ENCODE measurements around the gene KLF16. TPM values are rescaled to one million over a fixed set of nuclear protein-coding genes. Genes with fewer than 3 reads are reported as not detected.

KLF16 gene
- 18.2 to 29.1 TPM (median 24.8 TPM) in 5 replicates for total RNA-seq (2022; extraction: Qiagen RNA extraction; ENCODE audit: low read depth)

GRCh38 chr19:1863328-1863637 is at the start of gene KLF16:
TSS of gene KLF16 (minus strand) at chr19:1863579. CDS start at chr19:1863497, 82 bp downstream.

GRCh38 chr19:1905110-1905862 is 41.9 kb upstream of the KLF16 start, which contains the start of the genes ADAT3 and SCAMP4:
TSS of gene ADAT3 (plus strand) at chr19:1905399. CDS start at chr19:1912048, 6,649 bp downstream.
TSS of gene SCAMP4 (plus strand) at chr19:1905399. CDS start at chr19:1915020, 9,621 bp downstream.

DNA sequence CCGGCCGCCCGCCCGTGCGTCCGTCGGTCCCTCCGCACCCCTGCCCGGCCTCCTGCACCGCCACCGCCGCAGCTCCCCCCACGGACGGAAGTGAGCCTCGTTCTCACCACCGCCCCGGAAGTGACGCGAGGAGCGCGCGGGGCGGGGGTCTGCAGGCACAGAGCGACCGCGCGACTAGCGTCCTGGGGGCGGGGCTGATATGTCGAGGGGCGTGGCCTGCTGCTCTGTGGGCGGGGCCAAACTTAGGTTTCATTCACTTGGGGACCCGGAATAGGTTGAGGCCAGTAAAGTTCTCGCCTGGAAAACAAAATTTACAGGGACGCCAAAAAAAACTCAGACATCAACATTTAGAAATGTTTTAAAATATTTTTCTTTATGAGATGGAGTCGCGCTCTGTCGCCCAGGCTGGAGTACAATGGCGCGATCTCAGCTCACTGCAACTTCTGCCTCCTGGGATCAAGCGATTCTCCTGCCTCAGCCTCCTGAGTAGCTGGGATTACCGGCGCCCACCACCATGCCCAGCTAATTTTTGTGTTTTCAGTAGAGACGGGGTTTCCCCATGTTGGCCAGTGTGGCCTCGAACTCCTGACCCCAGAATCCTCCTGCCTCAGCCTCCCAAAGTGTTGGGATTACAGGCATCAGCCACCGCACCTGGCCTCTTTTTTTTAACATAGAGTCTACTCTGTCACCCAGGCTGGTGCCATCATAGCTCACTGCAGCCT is 22.2 kb upstream of the KLF16 start, which contains the start of gene ABHD17A:
ABHD17A (minus strand) TSS at position 99 of the 722 bp plus-strand sequence. CDS start 3,930 bp downstream, outside the sequence.

DNA sequence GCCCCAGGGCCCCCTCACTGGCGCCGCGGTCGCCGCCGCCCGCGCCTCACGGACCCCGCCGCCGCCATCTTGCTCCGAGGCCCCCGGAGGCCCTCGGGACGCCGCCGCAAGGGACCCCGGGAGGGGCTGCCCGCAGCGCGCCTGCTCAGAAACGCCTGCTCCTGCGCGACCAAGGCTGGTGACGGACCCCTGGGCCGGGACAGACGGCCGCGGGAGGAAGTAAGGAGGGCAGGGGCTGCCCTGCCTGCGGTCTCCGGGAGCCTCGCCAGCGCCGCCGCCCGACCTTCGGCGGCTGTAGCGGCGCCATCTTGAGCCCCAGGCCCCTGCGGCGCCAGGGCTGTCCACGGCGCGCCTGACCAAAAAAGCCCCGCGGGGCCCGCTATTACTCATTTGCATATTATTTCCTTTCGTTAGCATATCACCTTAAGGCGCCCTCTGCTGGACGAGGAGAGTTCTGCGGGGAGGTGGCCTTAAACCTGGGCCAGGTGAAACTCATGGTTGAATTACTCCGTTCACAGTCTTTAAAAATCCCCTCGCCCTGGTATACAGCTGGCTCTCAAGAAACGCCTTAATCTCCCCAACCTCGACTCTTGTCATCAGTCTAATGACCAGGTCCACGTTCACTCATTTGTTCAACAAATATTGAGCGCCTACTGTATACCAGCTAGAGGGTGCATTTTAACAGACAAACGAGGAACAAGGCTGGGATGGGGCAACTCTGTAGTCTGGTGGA is 14.8 kb downstream of the KLF16 start, which contains the start of gene REXO1:
REXO1 (minus strand) TSS at position 85 of the 733 bp plus-strand sequence. CDS start 125 bp downstream, outside the sequence.

DNA sequence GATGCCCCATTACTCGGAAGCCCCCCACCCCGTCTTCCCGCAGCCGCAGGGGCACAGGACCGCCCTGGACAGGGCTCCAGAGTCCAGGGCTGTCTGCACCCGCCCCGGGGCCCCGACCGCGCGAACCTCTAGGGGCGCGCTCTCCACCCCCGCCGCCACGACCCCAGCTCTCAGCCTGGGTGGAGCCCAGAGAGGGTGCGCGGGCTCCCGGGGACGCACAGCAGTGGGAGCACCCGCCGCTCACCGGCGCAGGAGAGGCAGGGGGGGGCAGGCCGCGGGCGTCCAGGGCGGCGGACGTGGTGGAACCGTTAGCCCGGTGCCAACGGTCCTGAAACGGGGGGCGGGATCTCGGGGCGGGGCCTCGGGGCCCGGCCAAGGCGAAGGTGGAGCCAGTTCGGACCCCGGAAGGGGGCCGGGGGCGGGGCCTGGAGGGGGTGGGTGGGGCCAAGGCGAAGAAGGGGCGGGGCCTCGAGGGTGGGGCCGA is 51.4 kb downstream of the KLF16 start, which contains the start of gene ATP8B3:
ATP8B3 (minus strand) TSS at position 335 of the 484 bp plus-strand sequence. CDS start 540 bp downstream, outside the sequence.

Other genes starting within 250 kb of the KLF16 start
- gene TCF3, start 211.0 kb downstream of the KLF16 start, total RNA-seq (2022; extraction: Qiagen RNA extraction; ENCODE audit: low read depth) = 50.5 to 72.2 TPM (median 68.7 TPM) in 5 replicates
- gene ONECUT3, start 110.1 kb downstream of the KLF16 start, total RNA-seq (2022; extraction: Qiagen RNA extraction; ENCODE audit: low read depth) = 0.01 TPM in 2 of 5 replicates, not detected in the others
- gene ATP8B3, start 51.3 kb downstream of the KLF16 start, total RNA-seq (2022; extraction: Qiagen RNA extraction; ENCODE audit: low read depth) = 2.3 to 3.2 TPM (median 2.9 TPM) in 5 replicates
- gene REXO1, start 15.1 kb downstream of the KLF16 start, total RNA-seq (2022; extraction: Qiagen RNA extraction; ENCODE audit: low read depth) = 18.7 to 22.8 TPM (median 19.8 TPM) in 5 replicates
- 18.8 to 39.2 TPM (median 35.8 TPM) in 5 replicates for gene ABHD17A, start 21.9 kb upstream of the KLF16 start, total RNA-seq (2022; extraction: Qiagen RNA extraction; ENCODE audit: low read depth)
- gene ADAT3, start 41.8 kb upstream of the KLF16 start, total RNA-seq (2022; extraction: Qiagen RNA extraction; ENCODE audit: low read depth) = 2.8 to 7.6 TPM (median 6.3 TPM) in 5 replicates
- gene SCAMP4, start 41.8 kb upstream of the KLF16 start, total RNA-seq (2022; extraction: Qiagen RNA extraction; ENCODE audit: low read depth) = 45.8 to 74.4 TPM (median 54.8 TPM) in 5 replicates
- gene CSNK1G2, start 77.6 kb upstream of the KLF16 start, total RNA-seq (2022; extraction: Qiagen RNA extraction; ENCODE audit: low read depth) = 32.6 to 49.8 TPM (median 45.6 TPM) in 5 replicates
- 28.5 to 46.5 TPM (median 39.4 TPM) in 5 replicates for gene BTBD2, start 152.1 kb upstream of the KLF16 start, total RNA-seq (2022; extraction: Qiagen RNA extraction; ENCODE audit: low read depth)
- gene MKNK2, start 187.7 kb upstream of the KLF16 start, total RNA-seq (2022; extraction: Qiagen RNA extraction; ENCODE audit: low read depth) = 27.2 to 56.0 TPM (median 48.2 TPM) in 5 replicates
- gene MOB3A, start 232.7 kb upstream of the KLF16 start, total RNA-seq (2022; extraction: Qiagen RNA extraction; ENCODE audit: low read depth) = 10.5 to 11.7 TPM (median 10.7 TPM) in 5 replicates
- gene IZUMO4, start 233.3 kb upstream of the KLF16 start, total RNA-seq (2022; extraction: Qiagen RNA extraction; ENCODE audit: low read depth) = 0.46 to 0.97 TPM (median 0.55 TPM) in 5 replicates